ENCODE results near the gene EVPL.

EVPL gene

DNA sequence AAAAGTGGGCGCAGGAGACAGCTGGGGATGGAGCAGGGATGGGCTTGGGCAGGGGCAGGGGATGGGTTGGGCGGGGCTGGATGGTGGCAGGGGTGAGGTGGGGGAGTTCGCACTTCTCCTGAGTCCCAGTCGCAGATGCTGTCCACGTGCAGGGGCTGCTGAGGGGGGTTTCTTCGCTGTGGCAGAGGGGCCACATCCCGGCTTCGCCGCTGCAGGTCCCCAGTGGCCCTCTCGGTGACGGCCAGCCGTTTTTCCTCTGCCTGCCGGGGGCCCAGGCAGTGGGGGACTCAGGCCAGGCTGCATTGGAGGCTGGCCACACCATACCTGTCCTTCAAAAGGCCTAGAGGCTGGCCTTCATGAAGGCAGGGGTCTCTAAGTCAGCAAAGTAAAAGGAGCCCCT, 8.3 kb downstream of the EVPL start:
- in situ Hi-C loops (cut with HindIII; ENCODE audit: low sequenced_read_pairs), result no loop called here

DNA sequence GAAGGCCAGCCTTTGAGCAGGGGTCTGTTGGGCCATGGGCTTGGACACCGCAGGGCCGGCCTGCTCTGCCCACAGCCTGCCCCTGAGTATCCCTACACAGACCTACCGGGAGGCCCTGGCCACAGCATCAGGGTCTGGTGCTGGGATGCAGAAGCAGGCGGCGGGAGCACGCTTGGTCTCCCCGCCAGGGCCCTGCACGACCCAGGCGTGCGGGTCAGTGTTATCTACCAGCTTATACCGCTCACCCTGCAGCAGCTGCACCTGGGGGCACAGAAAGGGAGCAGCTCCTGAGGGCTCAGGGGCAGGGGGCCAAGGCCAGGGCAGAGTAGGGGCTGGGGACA, 8.8 kb downstream of the EVPL start:
- in situ Hi-C loops (cut with HindIII; ENCODE audit: low sequenced_read_pairs), result no loop called here

GRCh38 chr17:76017481-76018339, 9.4 kb downstream of the EVPL start:
- in situ Hi-C loops (cut with HindIII; ENCODE audit: low sequenced_read_pairs), result no loop called here

- in situ Hi-C loops (cut with HindIII; ENCODE audit: low sequenced_read_pairs), result no loop called here
These were observed 12.2 kb downstream of the EVPL start for GRCh38 chr17:76014925-76015261.

GRCh38 chr17:76014100-76014924, 12.8 kb downstream of the EVPL start:
- in situ Hi-C loops (cut with HindIII; ENCODE audit: low sequenced_read_pairs), result no loop called here

GRCh38 chr17:76013377-76013932, 13.7 kb downstream of the EVPL start:
- in situ Hi-C loops (cut with HindIII; ENCODE audit: low sequenced_read_pairs), result no loop called here

DNA sequence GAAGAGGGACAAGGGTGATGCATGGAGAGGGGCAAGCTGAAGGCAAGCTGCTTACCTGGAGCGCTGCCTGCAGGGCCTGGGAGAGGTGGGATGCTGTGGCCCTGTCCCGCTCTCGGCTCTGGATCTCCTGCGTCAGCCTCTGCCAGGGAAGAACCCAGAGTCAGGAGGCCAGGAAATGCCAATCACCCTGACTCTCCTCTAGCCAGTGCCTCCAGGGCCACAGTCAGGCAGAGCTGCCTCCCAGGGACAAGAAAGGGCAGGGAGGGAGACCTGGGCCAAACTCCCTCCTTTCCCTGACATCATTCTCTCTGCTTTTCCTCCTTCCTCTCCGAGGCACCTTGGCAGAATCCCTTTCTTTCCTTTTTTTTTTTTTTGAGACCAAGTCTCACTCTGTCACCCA, 15.2 kb downstream of the EVPL start:
- in situ Hi-C loops (cut with HindIII; ENCODE audit: low sequenced_read_pairs), result no loop called here

DNA sequence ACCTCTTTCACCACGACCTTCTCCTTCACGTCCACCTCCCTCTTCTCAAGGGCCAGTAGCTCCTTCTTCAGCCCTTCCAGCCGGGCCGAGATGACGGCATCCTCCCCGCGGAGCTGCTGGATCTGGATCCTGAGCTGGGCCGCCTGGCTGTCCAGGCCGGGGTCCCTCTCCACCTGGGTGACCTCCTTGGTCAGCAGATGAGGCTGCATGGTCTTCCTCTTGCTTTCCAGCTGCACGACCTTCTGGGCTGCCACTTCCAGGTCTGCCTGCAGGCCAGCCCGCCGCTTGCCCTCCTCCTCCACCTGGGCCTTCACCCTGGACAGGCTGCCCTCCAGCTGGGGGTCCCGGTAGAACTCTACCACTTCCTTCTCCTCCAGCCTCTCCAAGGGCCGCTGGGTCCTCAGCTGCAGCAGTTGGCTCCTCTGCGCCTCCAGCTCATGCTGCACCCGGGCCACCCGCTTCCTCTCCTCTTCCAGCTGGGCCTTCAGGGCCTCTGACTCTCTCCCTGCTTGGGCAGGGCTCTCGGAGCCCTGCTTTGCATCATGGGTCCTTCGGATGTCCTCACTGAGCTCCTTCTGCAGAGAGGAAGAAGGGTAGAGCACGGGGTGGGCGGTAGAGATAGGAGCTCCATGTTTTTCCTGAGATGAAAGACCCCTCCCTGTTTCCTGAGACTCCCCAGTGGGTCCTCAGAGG, 17.0 kb downstream of the EVPL start:
- in situ Hi-C loops (cut with HindIII; ENCODE audit: low sequenced_read_pairs), result no loop called here

DNA sequence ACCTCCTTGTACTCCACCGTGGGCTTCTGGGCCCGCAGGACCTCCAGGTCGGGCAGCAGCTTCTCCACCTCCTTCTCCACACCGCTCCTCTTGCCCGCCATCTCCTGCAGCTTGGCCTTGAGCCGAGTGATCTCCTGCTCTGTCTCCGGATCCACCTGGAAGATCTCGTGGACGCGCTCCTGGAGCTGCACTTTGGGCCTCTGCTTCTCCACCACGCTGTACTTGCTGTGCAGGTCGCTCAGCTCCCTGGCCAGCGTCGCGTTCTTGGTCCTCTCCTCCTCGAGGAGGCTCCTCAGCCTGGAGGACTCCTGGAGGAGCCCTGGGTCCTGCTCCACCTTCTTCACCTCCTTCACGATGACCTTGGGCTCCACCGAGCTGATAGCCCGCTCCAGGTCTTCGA, 17.7 kb downstream of the EVPL start:
- in situ Hi-C loops (cut with HindIII; ENCODE audit: low sequenced_read_pairs), result no loop called here

- in situ Hi-C loops (cut with HindIII; ENCODE audit: low sequenced_read_pairs), result no loop called here
These were observed 18.3 kb downstream of the EVPL start for GRCh38 chr17:76008630-76009425.

- in situ Hi-C loops (cut with HindIII; ENCODE audit: low sequenced_read_pairs), result no loop called here
These were observed 18.9 kb downstream of the EVPL start for GRCh38 chr17:76008208-76008607.

DNA sequence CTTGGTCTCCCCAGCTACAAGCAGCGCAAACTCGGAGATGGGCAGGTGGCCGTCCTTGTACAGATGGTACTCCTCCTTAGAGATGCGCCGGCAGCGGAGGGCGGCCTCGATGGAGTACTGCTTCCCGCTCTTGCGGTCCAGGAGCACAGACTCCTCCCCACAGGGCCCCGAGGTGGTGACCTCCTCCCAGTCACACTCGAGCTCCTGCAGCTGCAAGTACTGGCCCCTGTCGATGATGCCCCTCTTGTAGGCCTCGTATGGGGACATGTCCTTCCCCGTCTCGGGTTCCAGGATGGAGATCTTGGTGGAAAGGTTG, 19.3 kb downstream of the EVPL start:
- in situ Hi-C loops (cut with HindIII; ENCODE audit: low sequenced_read_pairs), result no loop called here

DNA sequence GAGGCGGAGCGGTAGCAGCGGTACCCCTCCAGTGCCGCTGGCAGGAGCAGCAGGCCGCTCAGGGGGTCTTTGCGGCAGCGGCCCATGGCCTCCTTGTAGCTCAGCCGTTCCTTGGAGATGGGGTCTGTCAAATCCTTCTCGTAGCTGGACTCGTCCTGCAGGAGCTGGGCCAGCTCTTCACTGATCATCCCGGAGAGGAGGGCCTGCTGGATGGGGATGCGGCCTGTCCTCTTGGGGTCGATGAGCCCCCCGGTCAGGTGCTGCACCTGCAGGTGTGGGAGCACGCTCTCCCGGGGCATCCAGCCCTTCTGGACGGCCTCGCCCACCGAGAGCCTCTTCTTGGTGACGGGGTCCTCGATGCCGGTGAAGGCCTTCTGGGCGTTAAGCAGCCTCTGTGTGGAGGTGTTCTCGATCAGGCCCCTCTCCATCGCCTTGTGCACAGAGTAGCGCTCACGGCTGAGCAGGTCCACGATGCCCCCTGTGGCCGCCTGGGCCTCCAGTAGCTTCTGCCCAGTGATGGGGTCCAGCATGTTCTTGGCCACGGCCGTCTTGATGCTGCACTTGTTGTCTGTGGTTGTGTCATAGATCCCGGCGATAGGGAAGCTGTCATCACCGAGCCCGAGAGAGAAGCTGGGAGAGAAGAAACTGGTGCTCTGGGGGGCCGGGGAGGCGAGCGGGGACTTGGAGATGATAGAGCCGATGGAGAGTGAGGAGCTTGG, 19.8 kb downstream of the EVPL start:
- in situ Hi-C loops (cut with HindIII; ENCODE audit: low sequenced_read_pairs), result no loop called here

DNA sequence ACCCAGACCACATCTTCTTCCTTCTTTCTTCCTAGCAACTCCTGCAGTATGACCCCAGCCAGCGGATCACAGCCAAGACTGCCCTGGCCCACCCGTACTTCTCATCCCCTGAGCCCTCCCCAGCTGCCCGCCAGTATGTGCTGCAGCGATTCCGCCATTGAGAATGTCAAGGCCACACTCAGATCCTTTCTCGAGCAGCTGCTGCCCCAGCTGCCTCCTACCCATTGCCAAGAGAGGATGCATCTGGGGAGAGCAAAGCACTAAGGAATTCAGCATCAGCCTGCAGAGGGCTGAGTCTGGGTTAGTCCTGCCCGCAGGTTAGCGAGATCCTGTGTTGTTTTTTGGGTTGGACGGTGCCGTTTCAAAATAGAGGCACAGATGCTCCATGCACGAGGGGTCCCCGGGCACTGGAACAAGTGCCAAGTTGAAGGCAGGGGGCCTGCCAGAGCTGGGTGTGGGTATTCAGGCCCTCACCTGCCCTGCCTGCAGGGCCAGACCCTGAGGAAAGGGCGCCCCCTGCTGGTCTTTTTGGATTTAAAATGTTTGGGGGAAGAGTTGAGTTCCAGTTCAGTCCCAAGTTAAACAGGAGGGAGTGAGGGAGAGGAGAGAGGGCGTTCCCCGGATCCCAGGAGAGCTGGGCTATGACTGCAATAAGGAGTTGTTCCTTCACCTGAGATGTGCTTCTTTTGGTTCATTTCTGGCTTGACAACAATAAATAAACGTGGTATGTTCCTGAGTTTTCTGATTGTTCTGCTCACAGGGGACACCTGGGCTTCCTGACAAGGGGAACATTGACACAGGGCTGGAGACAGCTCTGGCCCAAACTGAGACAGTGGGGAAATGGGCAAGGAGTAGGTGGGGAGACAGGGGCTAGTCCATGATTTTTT, 21.6 kb downstream of the EVPL start:
- in situ Hi-C loops (cut with HindIII; ENCODE audit: low sequenced_read_pairs), result no loop called here

- in situ Hi-C loops (cut with HindIII; ENCODE audit: low sequenced_read_pairs), result no loop called here
These were observed 22.3 kb downstream of the EVPL start for GRCh38 chr17:76004750-76005262.

DNA sequence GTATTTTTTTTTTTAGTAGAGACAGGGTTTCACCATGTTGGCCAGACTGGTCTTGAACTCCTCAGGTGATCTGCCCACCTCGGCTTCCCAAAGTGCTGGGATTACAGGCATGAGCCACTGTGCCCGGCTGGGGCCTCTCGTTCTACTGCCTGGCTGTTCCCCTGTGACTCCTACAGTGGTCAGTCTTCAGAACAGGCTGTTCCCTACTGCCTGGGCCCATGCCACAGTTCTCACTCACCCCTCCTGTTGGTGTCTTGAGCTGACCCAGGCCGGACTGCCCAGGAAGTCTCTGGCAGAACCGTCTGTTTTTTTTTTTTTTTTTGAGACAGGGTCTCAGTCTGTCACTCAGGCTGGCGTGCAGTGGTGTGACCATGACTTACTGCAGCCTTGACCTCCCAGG, 23.2 kb downstream of the EVPL start:
- in situ Hi-C loops (cut with HindIII; ENCODE audit: low sequenced_read_pairs), result no loop called here

- in situ Hi-C loops (cut with HindIII; ENCODE audit: low sequenced_read_pairs), result no loop called here
These were observed 25.0 kb downstream of the EVPL start for GRCh38 chr17:76002100-76002499.

- in situ Hi-C loops (cut with HindIII; ENCODE audit: low sequenced_read_pairs), result no loop called here
These were observed 26.2 kb downstream of the EVPL start, which contains the start of gene CDK3 for GRCh38 chr17:76000755-76001521. Gene CDK3, plus strand, starts transcription at chr17:76000855. Its CDS starts 571 bp downstream, at chr17:76001426.
